Kidney epithelial cell (primary cell): ENCODE results near the gene HOXC9. TPM values are rescaled to one million over a fixed set of nuclear protein-coding genes. Genes with fewer than 3 reads are reported as not detected.
A peak's percentile ranks its signal among the peaks of the same experiment; 100 is the strongest.

Experiments
- DNase-seq: peaks from one replicate; pipeline ENCODE4 v3.0.0-alpha.2; 2010; ENCODE audit warnings: low read depth
- H3K27me3 ChIP-seq: 2 replicates; pipeline ENCODE4 v1.6.0; 2011; ENCODE audit warnings: low read length; ENCODE audit not compliant: control insufficient read depth, insufficient read depth
- H3K36me3 ChIP-seq: 2 replicates; pipeline ENCODE4 v1.5.1; 2011; ENCODE audit warnings: low read length; ENCODE audit not compliant: control insufficient read depth, insufficient read depth
- H3K4me3 ChIP-seq: 2 replicates; pipeline ENCODE4 v1.5.1; 2011; ENCODE audit warnings: low read depth, mild to moderate bottlenecking, control low read depth, low read length
- CTCF ChIP-seq: IDR thresholded peaks from 2 replicates; pipeline ENCODE4 v1.5.1; 2011; ENCODE audit warnings: mild to moderate bottlenecking, moderate library complexity, low read length, control low read depth, inconsistent platforms; ENCODE audit not compliant: insufficient read depth, poor library complexity, severe bottlenecking
- total RNA-seq: library from RNA; depleted of rRNA; stranded (reverse); fragments of >200 nt; gene quantifications from 2 replicates; pipeline ENCODE4 v1.2.3, GENCODE V29; 2015

Gene HOXC9
- total RNA-seq, 1 donor from 2014 or later = 12.3 TPM

GRCh38 chr12:54008260-54008552 is 8.2 kb downstream of the HOXC9 start:
- H3K27me3 ChIP-seq = peaks cover 22% of the 10 kb centered on the region
- H3K4me3 ChIP-seq = no peak overlapping the region
- no peak for DNase-seq
- H3K36me3 ChIP-seq = no peaks in the 10 kb centered on the region
- TF ChIP-seq CTCF = no peak

- no peak for DNase-seq
- H3K4me3 ChIP-seq = peak overlapping the region; percentile 41
- H3K36me3 ChIP-seq = no peaks in the 10 kb centered on the region
- TF ChIP-seq CTCF = no peak
- H3K27me3 ChIP-seq = peaks cover 24% of the 10 kb centered on the region
These were observed 9.5 kb downstream of the HOXC9 start for GRCh38 chr12:54009171-54010052.

GRCh38 chr12:54010053-54010971 is 10.4 kb downstream of the HOXC9 start:
- Histone ChIP-seq H3K36me3 (no peaks in the 10 kb centered on the region), H3K4me3 (no peak overlapping the region), H3K27me3 (peaks cover 26% of the 10 kb centered on the region)
- TF ChIP-seq CTCF = no peak
- no peak for DNase-seq

GRCh38 chr12:54010972-54011664 is 11.2 kb downstream of the HOXC9 start:
- DNase-seq = no peak
- no peak for TF ChIP-seq CTCF
- Histone ChIP-seq H3K36me3 (no peaks in the 10 kb centered on the region), H3K27me3 (peaks cover 29% of the 10 kb centered on the region), H3K4me3 (no peak overlapping the region)

- Histone ChIP-seq H3K36me3 (no peaks in the 10 kb centered on the region), H3K4me3 (no peak overlapping the region), H3K27me3 (peaks cover 26% of the 10 kb centered on the region)
- TF ChIP-seq CTCF = no peak
- no peak for DNase-seq
These were observed 11.9 kb downstream of the HOXC9 start for GRCh38 chr12:54011665-54012532.
